Upper lobe of left lung (tissue), 6 donors: ENCODE results near the gene RILPL2. TPM values are rescaled to one million over a fixed set of nuclear protein-coding genes. Genes with fewer than 3 reads are reported as not detected.
"Not testable (repeated sequence)": the region's sequence is repeated elsewhere in the genome, so short reads cannot be mapped to it uniquely, and the experiment has no call there.

Experiments
- ATAC-seq, 2 donors: fragments of 200-7000 bp; cut with Tn5 transposase; one replicate each; pipeline ENCODE4 v1.9.1; 2022; ENCODE audit warnings: mild to moderate bottlenecking in 2 of 2, moderate library complexity in 2 of 2; ENCODE audit not compliant: low FRiP score in 2 of 2
- DNase-seq, 2 donors: peaks; one replicate each; pipeline ENCODE4 v3.0.0-alpha.2; 2019 to 2020
- H3K27ac ChIP-seq, 4 donors: fragments of 200-600 bp; sonication (generic); one replicate each; pipeline ENCODE4 v1.5.1; 2016 to 2019
- H3K27me3 ChIP-seq, 4 donors: fragments of 200-600 bp; sonication (generic); one replicate each; pipeline ENCODE4 v1.5.1; 2017 to 2019
- H3K36me3 ChIP-seq, 4 donors: fragments of 200-600 bp; sonication (generic); one replicate each; pipeline ENCODE4 v1.5.1; 2016 to 2019
- H3K4me1 ChIP-seq, 4 donors: fragments of 200-600 bp; sonication (generic); one replicate each; pipeline ENCODE4 v1.5.1; 2018 to 2019
- H3K4me3 ChIP-seq, 4 donors: fragments of 200-600 bp; sonication (generic); one replicate each; pipeline ENCODE4 v1.5.1; 2017 to 2019; ENCODE audit warnings: mild to moderate bottlenecking in 2 of 4, moderate library complexity in 1 of 4
- H3K9me3 ChIP-seq, 4 donors: fragments of 200-600 bp; sonication (generic); one replicate each; pipeline ENCODE4 v1.5.1; 2018 to 2019
- CTCF ChIP-seq, 6 experiments: fragments of 450-650 bp in 4 of 6; fragments of 200-600 bp in 2 of 6; sonication (generic) in 2 of 6; IDR thresholded peaks; one replicate each; pipeline ENCODE4 v1.5.1; 2016 to 2019; ENCODE audit warnings: antibody characterized with exemption in 6 of 6
- EP300 ChIP-seq, 4 donors: sonication (generic); formaldehyde crosslinking; IDR thresholded peaks; one replicate each; pipeline ENCODE4 v1.5.1; 2017; ENCODE audit warnings: antibody characterized with exemption in 4 of 4, control low read depth in 2 of 4
- POLR2A ChIP-seq, 4 donors: fragments of 450-650 bp; IDR thresholded peaks; one replicate each; pipeline ENCODE4 v1.5.1; 2016 to 2017; ENCODE audit warnings: antibody characterized with exemption in 4 of 4, mild to moderate bottlenecking in 2 of 4
- POLR2AphosphoS5 ChIP-seq, 2 donors: sonication (generic); formaldehyde crosslinking; IDR thresholded peaks; one replicate each; pipeline ENCODE4 v1.5.1; 2017; ENCODE audit warnings: antibody characterized with exemption in 2 of 2
- WGBS, 2 donors: methylation state at CpG; one replicate each; pipeline ENCODE4 v1.1.5; 2017 to 2018; 5-methylcytosine and 5-hydroxymethylcytosine counted together
- total RNA-seq, 6 donors: library from RNA; depleted of rRNA in 4 of 6; stranded (reverse); fragments of >200 nt in 4 of 6; gene quantifications; one replicate each; pipeline versions ENCODE4 v1.1.0 to v1.2.1, GENCODE V29; 2016 to 2021
- donor health status: DM: no; HTN: no; CAD: no; lungs with moderate emphysema.
- donor health status: DM: no; HTN: yes; CAD: no; lungs with severe emphysema.

RILPL2 gene
- total RNA-seq, 6 donors from 2014 or later = 12.5 to 29.9 (median 14.6) TPM

GRCh38 chr12:123435636-123436016 lies 858 bp downstream of the RILPL2 start:
- ATAC-seq (no peak), DNase-seq (no peak)
- no peak for TF ChIP-seq CTCF (IDR thresholded peaks at IDR 0.05)
- H3K9me3 ChIP-seq = no peaks in the 10 kb centered on the region
- WGBS, 2 donors = 28 to 30% methylated on average over 5 of the region's 5 CpGs
- peak overlapping the region; percentile 76 to 94 (median 90) for H3K4me3 ChIP-seq
- peaks cover 0 to 12% (median 6%) of the 10 kb centered on the region in 4 donors for H3K36me3 ChIP-seq
- H3K4me1 ChIP-seq = peaks cover 40 to 61% (median 45%) of the 10 kb centered on the region in 4 donors
- H3K27ac ChIP-seq = peak overlapping the region; percentile 92 to 98 (median 96)
- H3K27me3 ChIP-seq = no peaks in the 10 kb centered on the region

GRCh38 chr12:123433615-123434014 lies 2.9 kb downstream of the RILPL2 start:
- peaks cover 8 to 30% (median 23%) of the 10 kb centered on the region in 4 donors for H3K36me3 ChIP-seq
- no peak for ATAC-seq
- H3K27ac ChIP-seq = peak overlapping the region; percentile 92 to 98 (median 96)
- DNase-seq = no peak
- 77 to 82% methylated on average over 6 of the region's 6 CpGs for WGBS, 2 donors
- H3K4me1 ChIP-seq = peaks cover 40 to 63% (median 47%) of the 10 kb centered on the region in 4 donors
- H3K27me3 ChIP-seq = no peaks in the 10 kb centered on the region
- TF ChIP-seq CTCF (IDR thresholded peaks at IDR 0.05) (no peak), EP300 (IDR thresholded peaks at IDR 0.05) (no peak), POLR2AphosphoS5 (IDR thresholded peaks at IDR 0.05) (no peak), POLR2A (IDR thresholded peaks at IDR 0.05) (no peak)
- H3K4me3 ChIP-seq = peak overlapping the region; percentile 7 to 94 (median 82)
- no peaks in the 10 kb centered on the region for H3K9me3 ChIP-seq

GRCh38 chr12:123431951-123432817 lies 4.3 kb downstream of the RILPL2 start:
- TF ChIP-seq POLR2AphosphoS5 (IDR thresholded peaks at IDR 0.05) (peak in 1 of 2 donors; percentile 57), POLR2A (IDR thresholded peaks at IDR 0.05) (peak in 1 of 4 donors; percentile 17)
- H3K4me3 ChIP-seq = peak overlapping the region in 3 of 4 donors; percentile 76 to 94 (median 88)
- H3K9me3 ChIP-seq, H3K27me3 ChIP-seq: not testable (repeated sequence)
- DNase-seq (peak in 1 of 2 donors; percentile 65), ATAC-seq (peak in 1 of 2 donors; percentile 40)
- WGBS, 2 donors = 56 to 58% methylated on average over 15 of the region's 15 CpGs
- H3K36me3 ChIP-seq = peaks cover 17 to 44% (median 37%) of the 10 kb centered on the region in 4 donors
- H3K27ac ChIP-seq = peak overlapping the region; percentile 92 to 98 (median 96)
- H3K4me1 ChIP-seq = peaks cover 40 to 57% (median 45%) of the 10 kb centered on the region in 4 donors

GRCh38 chr12:123429101-123429500 lies 7.4 kb downstream of the RILPL2 start:
- WGBS, 2 donors = 91 to 97% methylated on average over 8 of the region's 8 CpGs

GRCh38 chr12:123428591-123428990 lies 7.9 kb downstream of the RILPL2 start:
- Histone ChIP-seq H3K36me3 (peaks cover 17 to 77% (median 48%) of the 10 kb centered on the region in 4 donors), H3K27ac (no peak overlapping the region), H3K27me3 (no peaks in the 10 kb centered on the region), H3K4me1 (peaks cover 17 to 30% (median 22%) of the 10 kb centered on the region in 4 donors), H3K9me3 (no peaks in the 10 kb centered on the region), H3K4me3 (no peak overlapping the region)
- DNase-seq (no peak), ATAC-seq (no peak)
- 86 to 93% methylated on average over 6 of the region's 6 CpGs for WGBS, 2 donors
- TF ChIP-seq EP300 (IDR thresholded peaks at IDR 0.05) = no peak
- TF ChIP-seq POLR2A (IDR thresholded peaks at IDR 0.05) = no peak
- no peak for TF ChIP-seq POLR2AphosphoS5 (IDR thresholded peaks at IDR 0.05)
- TF ChIP-seq CTCF (IDR thresholded peaks at IDR 0.05) = no peak

More at GRCh38 chr12:123429101-123429500, 7.4 kb downstream of the RILPL2 start:
- not testable (repeated sequence) for H3K27ac ChIP-seq, ATAC-seq, H3K9me3 ChIP-seq, H3K4me3 ChIP-seq, H3K27me3 ChIP-seq, DNase-seq
- H3K36me3 ChIP-seq = peaks cover 17 to 73% (median 47%) of the 10 kb centered on the region in 4 donors
- H3K4me1 ChIP-seq = peaks cover 23 to 35% (median 26%) of the 10 kb centered on the region in 4 donors
